GM19455 (cell line): Measurements from ENCODE around the gene SORCS3.

ENCODE experiments used
- ATAC-seq: cut with Tn5 transposase; IDR thresholded peaks from one replicate; pipeline ENCODE4 v1.9.1; 2021; ENCODE audit not compliant: unreplicated experiment

SORCS3 gene

GRCh38 chr10:104774234-104774633 is 133.1 kb downstream of the SORCS3 start:
- ATAC-seq, result no peak

- ATAC-seq, result no peak
Observed at GRCh38 chr10:104777086-104777799, 136.2 kb downstream of the SORCS3 start.

GRCh38 chr10:104778371-104778770 is 137.3 kb downstream of the SORCS3 start:
- no peak for ATAC-seq

- ATAC-seq, result no peak
Observed at GRCh38 chr10:104779701-104780100, 138.6 kb downstream of the SORCS3 start.

- no peak for ATAC-seq
Observed at GRCh38 chr10:104780165-104780564, 139.1 kb downstream of the SORCS3 start.

- no peak for ATAC-seq
Observed at GRCh38 chr10:104780946-104781595, 140.0 kb downstream of the SORCS3 start.

GRCh38 chr10:104784452-104784851 is 143.4 kb downstream of the SORCS3 start:
- no peak for ATAC-seq

- ATAC-seq, result no peak
Observed at GRCh38 chr10:104791471-104791870, 150.4 kb downstream of the SORCS3 start.

GRCh38 chr10:104795411-104795810 is 154.3 kb downstream of the SORCS3 start:
- ATAC-seq, result no peak

GRCh38 chr10:104796823-104797222 is 155.7 kb downstream of the SORCS3 start:
- ATAC-seq, result no peak

GRCh38 chr10:104802941-104803340 is 161.9 kb downstream of the SORCS3 start:
- ATAC-seq, result no peak

- no peak for ATAC-seq
Observed at GRCh38 chr10:104804880-104805279, 163.8 kb downstream of the SORCS3 start.

- no peak for ATAC-seq
Observed at GRCh38 chr10:104806801-104807200, 165.7 kb downstream of the SORCS3 start.

- ATAC-seq, result no peak
Observed at GRCh38 chr10:104807581-104808310, 166.7 kb downstream of the SORCS3 start.

GRCh38 chr10:104809288-104810090 is 168.4 kb downstream of the SORCS3 start:
- ATAC-seq, result peak; percentile 67

GRCh38 chr10:104811166-104811565 is 170.1 kb downstream of the SORCS3 start:
- no peak for ATAC-seq

- ATAC-seq, result no peak
Observed at GRCh38 chr10:104816501-104816900, 175.4 kb downstream of the SORCS3 start.

- ATAC-seq, result no peak
Observed at GRCh38 chr10:104819731-104820130, 178.6 kb downstream of the SORCS3 start.

GRCh38 chr10:104822088-104822487 is 181.0 kb downstream of the SORCS3 start:
- no peak for ATAC-seq

- ATAC-seq, result no peak
Observed at GRCh38 chr10:104824380-104825006, 183.4 kb downstream of the SORCS3 start.

- ATAC-seq, result no peak
Observed at GRCh38 chr10:104831272-104831671, 190.2 kb downstream of the SORCS3 start.
